ENCODE data around the gene TARDBP.
"Not testable (repeated sequence)": the region's sequence is repeated elsewhere in the genome, so short reads cannot be mapped to it uniquely, and the experiment has no call there.

The TARDBP gene

DNA sequence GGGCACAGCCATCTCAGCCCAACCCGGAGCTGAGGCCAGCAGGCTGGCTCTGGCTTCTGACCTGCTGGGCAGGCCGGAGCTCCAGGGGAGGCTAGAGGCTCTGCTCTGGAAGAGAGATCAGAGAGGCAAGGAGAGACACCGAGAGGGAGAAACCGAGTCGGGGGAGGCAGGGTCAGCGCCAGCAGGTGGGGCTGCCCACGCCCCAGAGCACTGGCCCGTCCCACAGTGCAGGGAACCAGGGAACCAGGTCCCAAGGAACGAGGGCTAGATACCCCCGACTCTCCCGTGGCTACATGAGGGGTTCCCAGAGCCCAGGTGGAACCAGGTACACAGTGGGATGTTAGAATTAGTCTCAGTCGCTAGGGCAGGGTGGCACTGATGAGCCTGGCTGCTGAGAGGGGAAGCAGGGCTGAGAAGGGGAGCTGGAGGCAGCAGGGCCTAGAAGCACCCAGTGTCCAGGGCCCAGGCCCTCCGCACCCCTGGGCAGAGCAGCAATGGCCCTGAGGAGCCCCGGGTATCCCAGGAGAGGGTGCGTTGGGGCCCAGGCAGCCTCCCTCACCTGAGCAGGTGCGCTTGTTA lies 32.5 kb downstream of the TARDBP start:
- TF ChIP-seq, protein P1, sequence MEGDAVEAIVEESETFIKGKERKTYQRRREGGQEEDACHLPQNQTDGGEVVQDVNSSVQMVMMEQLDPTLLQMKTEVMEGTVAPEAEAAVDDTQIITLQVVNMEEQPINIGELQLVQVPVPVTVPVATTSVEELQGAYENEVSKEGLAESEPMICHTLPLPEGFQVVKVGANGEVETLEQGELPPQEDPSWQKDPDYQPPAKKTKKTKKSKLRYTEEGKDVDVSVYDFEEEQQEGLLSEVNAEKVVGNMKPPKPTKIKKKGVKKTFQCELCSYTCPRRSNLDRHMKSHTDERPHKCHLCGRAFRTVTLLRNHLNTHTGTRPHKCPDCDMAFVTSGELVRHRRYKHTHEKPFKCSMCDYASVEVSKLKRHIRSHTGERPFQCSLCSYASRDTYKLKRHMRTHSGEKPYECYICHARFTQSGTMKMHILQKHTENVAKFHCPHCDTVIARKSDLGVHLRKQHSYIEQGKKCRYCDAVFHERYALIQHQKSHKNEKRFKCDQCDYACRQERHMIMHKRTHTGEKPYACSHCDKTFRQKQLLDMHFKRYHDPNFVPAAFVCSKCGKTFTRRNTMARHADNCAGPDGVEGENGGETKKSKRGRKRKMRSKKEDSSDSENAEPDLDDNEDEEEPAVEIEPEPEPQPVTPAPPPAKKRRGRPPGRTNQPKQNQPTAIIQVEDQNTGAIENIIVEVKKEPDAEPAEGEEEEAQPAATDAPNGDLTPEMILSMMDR (IDR thresholded peaks at IDR 0.05; ENCODE audit: low read depth, low read length), result no peak

DNA sequence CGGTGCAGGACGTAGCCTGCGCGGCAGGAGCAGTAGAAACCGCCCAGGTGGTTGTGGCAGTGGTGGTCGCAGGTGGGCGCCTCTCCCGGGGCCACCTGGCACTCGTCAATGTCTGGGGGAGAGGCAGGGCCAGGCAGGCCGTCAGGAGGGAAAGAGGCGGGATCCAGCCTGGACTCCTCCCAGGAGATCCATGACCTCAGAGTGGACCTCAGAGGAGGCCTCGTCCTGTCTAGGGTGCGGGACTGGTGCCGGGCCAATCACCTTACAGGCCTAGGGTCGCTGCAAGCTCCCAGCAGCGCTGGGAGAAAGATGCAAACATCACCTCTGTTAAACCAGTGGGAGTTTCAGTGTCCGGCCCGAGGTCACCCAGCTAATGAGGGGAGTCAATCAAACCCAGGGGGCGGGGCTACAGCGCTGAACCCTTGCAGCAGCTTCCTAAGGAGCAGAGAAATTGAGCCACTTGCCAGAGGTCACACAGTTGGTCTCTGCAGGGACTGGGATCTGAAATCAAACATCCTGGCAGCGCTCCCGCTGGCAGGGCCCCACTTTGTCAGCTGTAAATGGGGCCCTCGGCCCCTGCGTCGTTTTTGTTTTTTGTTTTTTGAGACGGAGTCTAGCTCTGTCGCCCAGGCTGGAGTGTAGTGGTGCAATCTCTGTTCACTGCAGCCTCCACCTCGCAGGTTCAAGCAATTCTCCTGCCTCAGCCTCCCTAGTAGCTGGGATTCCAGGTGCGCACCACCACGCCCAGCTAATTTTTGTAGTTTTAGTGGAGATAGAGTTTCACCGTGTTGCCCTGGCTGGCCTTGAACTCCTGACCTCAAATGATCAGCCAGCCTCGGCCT lies 33.2 kb downstream of the TARDBP start:
- TF ChIP-seq, protein P1 (IDR thresholded peaks at IDR 0.05; ENCODE audit: low read depth, low read length), result no peak
- DNase-seq (ENCODE audit: extremely low read depth, low read depth), result no peak

More for the DNA sequence above, 32.5 kb downstream of the TARDBP start:
- no peak for DNase-seq (ENCODE audit: extremely low read depth, low read depth)

DNA sequence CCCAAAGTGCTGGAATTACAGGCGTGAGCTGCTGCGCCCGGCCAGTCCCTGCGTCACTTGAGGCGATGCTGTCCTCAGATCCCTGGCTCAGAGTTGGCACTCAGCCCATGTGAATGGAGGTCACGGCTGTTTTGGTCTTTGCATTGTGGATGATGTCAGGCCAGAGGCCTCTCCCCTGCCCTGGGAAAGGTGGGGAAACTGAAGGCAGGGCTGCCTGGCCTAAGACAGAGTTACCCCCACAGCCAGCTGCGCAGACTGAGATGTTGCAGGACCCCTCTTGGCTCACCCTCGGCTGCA lies 33.8 kb downstream of the TARDBP start:
- TF ChIP-seq, protein P1 (IDR thresholded peaks at IDR 0.05; ENCODE audit: low read depth, low read length), result no peak
- no peak for DNase-seq (ENCODE audit: extremely low read depth, low read depth)

DNA sequence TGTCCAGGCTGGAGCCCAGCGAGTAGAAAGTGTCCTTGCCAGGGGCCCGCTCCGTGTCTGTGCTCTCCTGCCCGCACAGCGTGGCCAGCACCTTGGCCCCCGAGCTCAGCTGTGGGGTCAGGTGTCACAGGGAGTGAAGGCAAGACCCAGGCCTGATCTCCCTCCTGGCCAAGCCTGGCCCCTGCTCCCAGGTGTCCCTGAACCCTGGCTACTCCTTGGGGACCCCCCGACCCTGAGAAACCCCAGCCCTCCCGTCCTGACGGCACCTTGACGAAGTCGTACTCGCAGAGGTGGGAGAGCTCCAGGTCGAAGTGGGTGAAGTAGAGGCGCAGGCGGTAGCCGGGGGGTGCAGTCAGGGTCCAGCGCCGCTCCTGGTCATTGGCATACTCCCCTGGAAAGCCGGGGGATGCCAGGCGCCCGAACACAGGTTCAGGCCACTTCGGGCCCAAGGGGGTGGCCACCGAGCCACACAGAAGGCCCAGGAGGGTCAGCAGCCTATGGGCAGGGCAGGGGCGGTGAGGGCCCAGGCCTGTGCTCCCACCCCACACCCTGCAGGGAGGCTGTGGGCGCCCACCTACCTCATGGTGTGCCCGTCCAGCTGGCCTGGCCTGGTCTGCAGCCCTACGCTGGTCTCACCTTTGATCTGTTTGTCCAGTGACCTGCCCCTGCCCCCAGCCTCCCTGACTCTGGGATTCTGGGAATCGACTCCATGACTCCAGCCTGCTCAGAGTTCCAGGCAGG lies 34.3 kb downstream of the TARDBP start, which contains the start of gene MASP2:
MASP2 (minus strand) TSS at position 615 of the 741 bp plus-strand sequence; CDS start at position 583, 32 bp downstream.
- no peak for DNase-seq (ENCODE audit: extremely low read depth, low read depth)
- TF ChIP-seq, protein P1 (IDR thresholded peaks at IDR 0.05; ENCODE audit: low read depth, low read length), result no peak

DNA sequence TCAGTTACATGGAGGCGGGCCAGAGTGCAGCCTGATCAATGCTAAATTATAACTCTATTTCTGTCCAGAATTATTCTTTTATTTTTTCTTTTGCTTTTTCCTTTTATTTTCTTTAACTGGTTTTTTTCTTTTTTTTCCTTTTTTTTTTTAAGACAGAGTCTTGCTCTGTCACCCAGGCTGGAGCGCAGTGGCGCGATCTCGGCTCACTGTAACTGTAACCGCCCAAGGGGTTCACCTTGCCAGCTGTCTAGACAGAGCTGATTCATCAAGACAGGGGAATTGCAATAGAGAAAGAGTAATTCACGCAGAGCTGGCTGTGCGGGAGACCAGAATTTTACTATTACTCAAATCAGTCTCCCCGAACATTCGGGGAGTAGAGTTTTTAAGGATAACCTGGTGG lies 38.7 kb downstream of the TARDBP start:
- not testable (repeated sequence) for DNase-seq (ENCODE audit: extremely low read depth, low read depth)

DNA sequence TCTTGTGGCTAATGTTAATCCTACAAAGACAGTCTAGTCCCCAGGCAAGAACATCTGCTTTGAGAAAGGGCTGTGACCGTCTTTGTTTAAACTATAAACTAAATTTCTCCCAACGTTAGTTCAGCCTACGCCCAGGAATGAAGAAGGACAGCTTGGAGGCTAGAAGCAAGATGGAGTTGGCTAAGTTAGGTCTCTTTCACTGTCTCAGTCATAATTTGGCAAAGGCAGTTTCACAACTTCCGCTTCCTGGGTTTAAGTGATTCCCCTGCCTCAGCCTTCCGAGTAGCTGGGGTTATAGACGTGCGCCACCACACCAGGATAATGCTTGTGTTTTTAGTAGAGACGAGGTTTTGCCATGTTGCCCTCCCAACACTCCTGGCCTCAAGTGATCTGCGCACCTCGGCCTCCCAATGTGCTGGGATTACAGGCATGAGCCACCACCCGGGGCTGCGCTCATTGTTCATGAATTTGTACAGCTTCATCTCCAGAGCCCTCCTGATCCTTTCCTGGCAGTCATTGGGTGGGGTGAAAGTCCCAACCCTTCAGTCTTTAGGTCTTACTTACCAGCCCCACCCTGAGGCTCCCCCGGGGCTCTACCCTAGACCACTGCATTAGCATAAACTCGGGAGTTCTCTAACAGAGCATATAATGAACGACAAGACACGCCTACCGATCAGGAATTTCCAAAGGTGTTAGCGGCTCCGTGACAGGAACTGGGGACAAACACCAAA lies 39.5 kb downstream of the TARDBP start:
- TF ChIP-seq, protein P1 (IDR thresholded peaks at IDR 0.05; ENCODE audit: low read depth, low read length), result no peak
- DNase-seq (ENCODE audit: extremely low read depth, low read depth), result no peak

Measured in AG09319 (cell line).